Ureter (tissue), 1 donor: ENCODE results near the gene QPRT. TPM values are rescaled to one million over a fixed set of nuclear protein-coding genes. Genes with fewer than 3 reads are reported as not detected.
"Not testable (repeated sequence)": the region's sequence is repeated elsewhere in the genome, so short reads cannot be mapped to it uniquely, and the experiment has no call there.

ENCODE experiments used
- DNase-seq: peaks from one replicate; pipeline ENCODE4 v3.0.0-alpha.2; 2020; ENCODE audit warnings: low spot score
- total RNA-seq: library from RNA; stranded (reverse); gene quantifications from one replicate; pipeline ENCODE4 v1.2.4, GENCODE V29; 2023
- donor health status: DM: yes; HTN: yes; CAD: no.

QPRT gene
- total RNA-seq = 24.7 TPM

GRCh38 chr16:29678691-29679267 is at the start of gene QPRT:
Gene QPRT (plus strand): TSS chr16:29679180. CDS start chr16:29679198, 18 bp downstream.
- no peak for DNase-seq

- DNase-seq = not testable (repeated sequence)
Observed at GRCh38 chr16:29629318-29629717, 49.7 kb upstream of the QPRT start.

- DNase-seq = not testable (repeated sequence)
Observed at GRCh38 chr16:29631658-29632057, 47.3 kb upstream of the QPRT start.

GRCh38 chr16:29635902-29636301 is 43.1 kb upstream of the QPRT start:
- not testable (repeated sequence) for DNase-seq

GRCh38 chr16:29636368-29636767 is 42.6 kb upstream of the QPRT start:
- not testable (repeated sequence) for DNase-seq

GRCh38 chr16:29638751-29639150 is 40.2 kb upstream of the QPRT start:
- not testable (repeated sequence) for DNase-seq

- DNase-seq = no peak
Observed at GRCh38 chr16:29641561-29641960, 37.4 kb upstream of the QPRT start.

- DNase-seq = no peak
Observed at GRCh38 chr16:29643596-29643995, 35.4 kb upstream of the QPRT start.

- no peak for DNase-seq
Observed at GRCh38 chr16:29644338-29644857, 34.6 kb upstream of the QPRT start.

GRCh38 chr16:29644973-29645693 is 33.8 kb upstream of the QPRT start:
- no peak for DNase-seq

- DNase-seq = no peak
Observed at GRCh38 chr16:29645694-29646187, 33.2 kb upstream of the QPRT start.

- DNase-seq = no peak
Observed at GRCh38 chr16:29646947-29647346, 32.0 kb upstream of the QPRT start.

GRCh38 chr16:29649588-29650494 is 29.1 kb upstream of the QPRT start:
- no peak for DNase-seq

- no peak for DNase-seq
Observed at GRCh38 chr16:29650771-29651170, 28.2 kb upstream of the QPRT start.

GRCh38 chr16:29651774-29652349 is 27.1 kb upstream of the QPRT start:
- DNase-seq = no peak

GRCh38 chr16:29653471-29653870 is 25.5 kb upstream of the QPRT start:
- no peak for DNase-seq

GRCh38 chr16:29653890-29654289 is 25.1 kb upstream of the QPRT start:
- not testable (repeated sequence) for DNase-seq

- no peak for DNase-seq
Observed at GRCh38 chr16:29656688-29657523, 22.1 kb upstream of the QPRT start.

- DNase-seq = no peak
Observed at GRCh38 chr16:29658705-29659104, 20.3 kb upstream of the QPRT start.

- DNase-seq = no peak
Observed at GRCh38 chr16:29662000-29662728, 16.8 kb upstream of the QPRT start.
